ENCODE measurements around the gene RPS6KA1.

DNA sequence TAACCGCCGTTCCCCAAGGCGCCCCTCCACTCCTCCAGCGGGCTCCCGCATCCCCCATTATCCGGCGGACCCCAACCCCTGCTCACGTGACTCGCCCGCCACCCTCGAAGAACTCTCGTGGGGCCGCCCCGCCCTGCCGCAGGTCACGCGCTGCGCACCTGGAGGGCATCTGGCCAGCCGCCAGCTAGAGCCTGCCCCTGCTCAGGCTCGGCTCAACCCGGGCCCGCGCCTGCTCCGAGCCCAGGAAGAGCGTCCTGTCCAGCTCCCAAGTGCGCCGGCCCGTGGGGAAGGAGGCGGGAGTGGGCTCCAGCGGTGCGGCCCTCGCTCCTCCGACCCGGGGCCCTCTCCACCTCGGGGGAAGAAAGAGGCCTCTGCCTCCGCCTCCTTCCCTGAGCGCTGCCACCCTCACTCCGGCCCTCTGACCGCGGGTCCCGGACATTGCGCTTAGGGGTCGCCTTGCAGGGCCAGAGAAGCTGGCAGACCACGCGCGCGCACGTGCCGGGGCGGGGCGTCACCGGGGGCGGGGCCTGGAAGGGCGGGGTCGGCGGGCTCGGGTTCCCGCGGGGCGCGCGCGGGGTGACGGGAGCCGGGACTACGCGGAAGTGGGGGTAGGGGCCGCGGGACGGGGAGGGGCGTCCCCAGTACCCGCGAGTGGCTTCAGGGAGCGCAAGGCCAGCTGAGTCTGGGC, 28.9 kb upstream of the RPS6KA1 start:
- TF ChIP-seq, protein P1, sequence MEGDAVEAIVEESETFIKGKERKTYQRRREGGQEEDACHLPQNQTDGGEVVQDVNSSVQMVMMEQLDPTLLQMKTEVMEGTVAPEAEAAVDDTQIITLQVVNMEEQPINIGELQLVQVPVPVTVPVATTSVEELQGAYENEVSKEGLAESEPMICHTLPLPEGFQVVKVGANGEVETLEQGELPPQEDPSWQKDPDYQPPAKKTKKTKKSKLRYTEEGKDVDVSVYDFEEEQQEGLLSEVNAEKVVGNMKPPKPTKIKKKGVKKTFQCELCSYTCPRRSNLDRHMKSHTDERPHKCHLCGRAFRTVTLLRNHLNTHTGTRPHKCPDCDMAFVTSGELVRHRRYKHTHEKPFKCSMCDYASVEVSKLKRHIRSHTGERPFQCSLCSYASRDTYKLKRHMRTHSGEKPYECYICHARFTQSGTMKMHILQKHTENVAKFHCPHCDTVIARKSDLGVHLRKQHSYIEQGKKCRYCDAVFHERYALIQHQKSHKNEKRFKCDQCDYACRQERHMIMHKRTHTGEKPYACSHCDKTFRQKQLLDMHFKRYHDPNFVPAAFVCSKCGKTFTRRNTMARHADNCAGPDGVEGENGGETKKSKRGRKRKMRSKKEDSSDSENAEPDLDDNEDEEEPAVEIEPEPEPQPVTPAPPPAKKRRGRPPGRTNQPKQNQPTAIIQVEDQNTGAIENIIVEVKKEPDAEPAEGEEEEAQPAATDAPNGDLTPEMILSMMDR (IDR thresholded peaks at IDR 0.05): no peak
- peak; percentile 68 for TF ChIP-seq POLR2AphosphoS5 (IDR thresholded peaks at IDR 0.05)
- no peak for TF ChIP-seq EP300 (IDR thresholded peaks at IDR 0.05)
